Effector memory CD8-positive, alpha-beta T cell (primary cell): ENCODE data around the gene MEI1.

Source experiments
- ATAC-seq: fragments of 150-1000 bp; cut with Tn5 transposase; replicated peaks from 2 replicates; pipeline ENCODE4 v1.10.0; 2021; ENCODE audit warnings: mild to moderate bottlenecking, moderate library complexity
- DNase-seq, 3 experiments: peaks; one replicate each; pipeline ENCODE4 v3.0.0; 2021
- H3K27ac Mint-ChIP-seq, 2 donors: one replicate each; pipeline ENCODE4 v1.8.0; 2022; ENCODE audit warnings: mild to moderate bottlenecking in 2 of 2, mixed read lengths in 2 of 2, moderate library complexity in 2 of 2
- H3K27me3 Mint-ChIP-seq, 2 donors: one replicate each; pipeline ENCODE4 v1.8.0; 2022; ENCODE audit warnings: mixed read lengths in 2 of 2
- H3K36me3 Mint-ChIP-seq: one replicate; pipeline ENCODE4 v1.8.0; 2022; ENCODE audit warnings: mild to moderate bottlenecking, moderate library complexity, mixed read lengths; ENCODE audit not compliant: insufficient read depth
- H3K4me1 Mint-ChIP-seq, 2 donors: one replicate each; pipeline ENCODE4 v1.8.0; 2022; ENCODE audit warnings: low read depth in 2 of 2, mixed read lengths in 2 of 2
- H3K4me3 Mint-ChIP-seq, 2 donors: one replicate each; pipeline ENCODE4 v1.8.0; 2022; ENCODE audit warnings: mild to moderate bottlenecking in 2 of 2, mixed read lengths in 2 of 2, moderate library complexity in 2 of 2
- H3K9me3 Mint-ChIP-seq, 2 donors: one replicate each; pipeline ENCODE4 v1.8.0; 2022; ENCODE audit warnings: mixed read lengths in 2 of 2

The MEI1 gene

GRCh38 chr22:41841085-41841712, 141.9 kb downstream of the MEI1 start:
- peaks cover 34 to 40% of the 10 kb centered on the region in 2 donors for H3K4me1 Mint-ChIP-seq
- H3K36me3 Mint-ChIP-seq: peaks cover 19% of the 10 kb centered on the region
- H3K27ac Mint-ChIP-seq: peak overlapping the region; percentile 10 to 25
- H3K9me3 Mint-ChIP-seq: no peaks in the 10 kb centered on the region
- H3K27me3 Mint-ChIP-seq: no peaks in the 10 kb centered on the region
- DNase-seq (no peak), ATAC-seq (no peak)
- H3K4me3 Mint-ChIP-seq: no peak overlapping the region

DNA sequence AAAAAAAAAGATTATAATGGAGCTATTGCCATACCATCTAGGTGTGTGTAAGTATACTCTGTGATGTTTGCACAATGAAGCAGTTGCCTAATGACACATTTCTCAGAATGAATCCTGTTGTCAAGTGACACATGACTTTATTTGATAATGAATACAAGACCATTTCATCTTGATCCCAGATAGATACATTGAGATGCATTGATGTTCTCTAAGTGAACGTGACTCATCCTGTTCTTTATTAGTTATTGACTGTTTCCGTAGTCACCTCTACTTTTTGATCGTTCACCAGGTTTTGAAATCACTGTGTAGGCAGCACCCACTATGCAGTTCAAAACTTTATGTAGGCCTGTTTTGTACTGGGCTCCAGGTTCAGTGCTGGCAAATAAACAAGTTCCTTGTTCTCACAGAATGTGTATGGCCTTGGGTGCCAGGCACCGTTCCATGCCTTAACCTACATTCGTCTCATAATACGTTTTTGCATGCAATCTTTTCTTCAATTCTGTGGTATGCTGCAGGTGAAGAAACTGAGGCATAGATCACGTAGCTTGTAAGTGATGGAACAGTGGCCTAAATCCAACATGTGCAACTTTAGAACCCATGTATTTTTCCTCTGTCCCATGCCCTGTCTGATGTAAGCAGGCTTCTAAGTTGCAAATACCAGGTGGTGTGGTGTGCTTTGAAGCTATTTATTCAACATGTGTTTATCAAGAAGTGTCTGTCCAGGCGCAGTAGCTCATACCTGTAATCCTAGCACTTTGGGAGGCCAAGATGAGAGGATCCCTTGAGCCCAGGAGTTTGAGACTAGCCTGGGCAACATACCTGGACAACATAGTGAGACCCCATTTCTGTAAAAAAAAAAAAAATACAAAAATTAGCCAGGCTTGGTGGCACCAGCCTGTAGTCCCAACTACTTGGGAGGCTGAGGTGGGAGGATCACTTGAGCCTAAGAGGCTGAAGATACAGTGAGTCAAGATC, 144.0 kb downstream of the MEI1 start:
- Mint-ChIP-seq H3K4me1 (peaks cover 38 to 41% of the 10 kb centered on the region in 2 donors), H3K27ac (peak overlapping the region in 1 of 2 donors; percentile 71)

GRCh38 chr22:41844036-41844435, 144.7 kb downstream of the MEI1 start:
- no peak overlapping the region for H3K4me3 Mint-ChIP-seq
- ATAC-seq: no peak
- no peaks in the 10 kb centered on the region for H3K27me3 Mint-ChIP-seq
- peaks cover 37 to 40% of the 10 kb centered on the region in 2 donors for H3K4me1 Mint-ChIP-seq
- no peak for DNase-seq
- H3K9me3 Mint-ChIP-seq: no peaks in the 10 kb centered on the region
- H3K27ac Mint-ChIP-seq: peak overlapping the region; percentile 2 to 51
- H3K36me3 Mint-ChIP-seq: peaks cover 8% of the 10 kb centered on the region

More for the DNA sequence above, 144.0 kb downstream of the MEI1 start:
- H3K9me3 Mint-ChIP-seq: no peaks in the 10 kb centered on the region
- no peaks in the 10 kb centered on the region for H3K27me3 Mint-ChIP-seq
- no peak overlapping the region for H3K4me3 Mint-ChIP-seq
- no peak for ATAC-seq
- H3K36me3 Mint-ChIP-seq: peaks cover 11% of the 10 kb centered on the region
- DNase-seq: no peak

DNA sequence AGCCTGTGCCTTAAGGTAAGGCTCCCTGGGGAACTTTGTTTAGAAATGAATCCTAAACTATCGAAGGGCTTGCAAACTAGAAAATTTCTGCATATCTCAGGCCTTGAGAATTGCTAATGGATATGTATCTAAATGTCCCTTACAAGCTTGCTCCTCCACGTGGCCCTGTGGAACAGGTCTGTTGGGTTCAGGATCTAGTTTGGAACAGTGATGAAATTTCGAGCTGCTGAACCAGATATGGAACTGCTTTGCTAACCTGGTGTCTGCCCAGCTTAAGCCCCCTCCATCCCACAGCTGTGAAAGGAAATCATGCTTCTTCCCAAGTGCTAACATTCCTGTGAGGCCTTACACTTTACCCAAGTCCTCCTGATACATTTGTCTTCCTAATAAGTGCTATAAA, 145.2 kb downstream of the MEI1 start:
- H3K27ac Mint-ChIP-seq: peak overlapping the region; percentile 2 to 51
- no peak overlapping the region for H3K4me3 Mint-ChIP-seq
- DNase-seq (no peak), ATAC-seq (no peak)
- no peaks in the 10 kb centered on the region for H3K9me3 Mint-ChIP-seq
- H3K4me1 Mint-ChIP-seq: peaks cover 33 to 37% of the 10 kb centered on the region in 2 donors
- no peaks in the 10 kb centered on the region for H3K27me3 Mint-ChIP-seq
- peaks cover 8% of the 10 kb centered on the region for H3K36me3 Mint-ChIP-seq

DNA sequence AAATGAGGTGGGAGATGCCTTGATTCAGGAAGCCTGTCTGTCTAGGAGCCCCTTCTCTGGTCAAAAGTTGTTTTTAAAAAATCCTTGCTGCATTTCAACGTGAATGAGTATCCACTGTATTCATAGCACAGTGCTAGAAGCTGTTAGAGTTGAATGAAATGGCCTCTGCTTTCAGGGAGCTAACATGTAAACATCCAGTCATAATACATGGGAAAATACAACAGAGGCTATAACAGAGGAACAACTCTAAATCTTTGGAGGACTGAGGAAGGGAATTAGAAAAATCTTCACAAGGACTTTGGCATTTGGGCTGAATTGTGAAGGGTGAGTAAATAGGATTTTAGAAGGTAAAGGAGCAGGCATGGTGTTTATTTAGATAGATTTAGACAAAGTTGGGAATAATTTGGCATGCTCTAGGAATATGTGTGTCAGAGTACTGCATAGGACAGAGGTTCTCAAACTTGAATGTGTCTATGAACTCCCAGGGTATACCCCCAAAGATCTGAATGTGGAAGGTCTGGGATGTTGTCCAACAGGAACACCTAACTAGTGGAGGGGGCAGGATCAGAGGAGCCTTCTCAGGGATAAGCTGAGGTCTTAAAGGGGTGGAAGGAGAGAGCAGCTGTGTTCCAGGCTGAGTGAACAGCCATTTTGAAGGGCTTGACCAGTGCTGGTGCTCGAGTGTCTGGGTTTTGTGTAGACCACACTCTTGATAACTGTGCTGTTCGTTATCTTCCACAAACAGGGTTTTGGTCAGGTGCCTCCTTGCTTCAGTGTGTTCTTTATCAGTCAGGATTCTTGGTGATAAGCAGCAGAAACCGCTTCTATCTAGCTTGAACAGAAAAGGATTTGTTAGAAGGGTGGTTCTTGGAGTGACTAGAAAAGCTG, 146.3 kb downstream of the MEI1 start:
- Mint-ChIP-seq H3K36me3 (peaks cover 1% of the 10 kb centered on the region), H3K9me3 (no peaks in the 10 kb centered on the region), H3K4me1 (peaks cover 33 to 37% of the 10 kb centered on the region in 2 donors), H3K4me3 (no peak overlapping the region), H3K27me3 (no peaks in the 10 kb centered on the region), H3K27ac (peak overlapping the region; percentile 8 to 9)
- no peak for ATAC-seq
- DNase-seq: no peak

GRCh38 chr22:41846268-41846987, 147.1 kb downstream of the MEI1 start:
- DNase-seq (no peak), ATAC-seq (no peak)
- H3K9me3 Mint-ChIP-seq: no peaks in the 10 kb centered on the region
- no peaks in the 10 kb centered on the region for H3K36me3 Mint-ChIP-seq
- no peaks in the 10 kb centered on the region for H3K27me3 Mint-ChIP-seq
- peak overlapping the region; percentile 8 to 9 for H3K27ac Mint-ChIP-seq
- peaks cover 29 to 37% of the 10 kb centered on the region in 2 donors for H3K4me1 Mint-ChIP-seq
- no peak overlapping the region for H3K4me3 Mint-ChIP-seq

GRCh38 chr22:41847300-41847699, 148.0 kb downstream of the MEI1 start:
- H3K27ac Mint-ChIP-seq: no peak overlapping the region
- H3K4me3 Mint-ChIP-seq: no peak overlapping the region
- no peak for DNase-seq
- ATAC-seq: no peak
- H3K9me3 Mint-ChIP-seq: no peaks in the 10 kb centered on the region
- H3K4me1 Mint-ChIP-seq: peaks cover 28 to 35% of the 10 kb centered on the region in 2 donors
- H3K27me3 Mint-ChIP-seq: no peaks in the 10 kb centered on the region
- peaks cover 3% of the 10 kb centered on the region for H3K36me3 Mint-ChIP-seq

DNA sequence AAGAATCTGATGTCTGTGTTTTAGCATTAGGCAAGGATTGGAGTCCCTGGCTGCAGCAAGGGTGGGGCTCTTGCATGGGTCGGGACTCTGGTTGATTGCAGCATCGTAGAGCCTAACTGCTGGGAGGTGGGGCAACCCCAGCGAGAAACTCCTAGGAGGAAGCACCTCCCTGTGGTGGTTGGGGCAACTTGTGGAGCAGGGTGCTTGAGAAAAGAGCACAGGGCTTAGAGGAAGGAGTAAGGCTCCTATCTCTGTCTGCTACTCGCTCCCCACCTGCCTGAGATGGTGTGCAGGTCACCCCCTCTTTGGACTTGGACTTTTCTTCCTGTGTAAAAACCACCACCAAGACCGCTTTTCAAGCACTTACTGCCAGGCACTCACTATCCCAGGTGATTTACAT, 149.2 kb downstream of the MEI1 start:
- no peaks in the 10 kb centered on the region for H3K27me3 Mint-ChIP-seq
- peaks cover 31 to 36% of the 10 kb centered on the region in 2 donors for H3K4me1 Mint-ChIP-seq
- no peaks in the 10 kb centered on the region for H3K9me3 Mint-ChIP-seq
- ATAC-seq: peak; percentile 66
- H3K4me3 Mint-ChIP-seq: no peak overlapping the region
- peak overlapping the region; percentile 68 to 82 for H3K27ac Mint-ChIP-seq
- DNase-seq: no peak
- peaks cover 3% of the 10 kb centered on the region for H3K36me3 Mint-ChIP-seq
